Natural killer cell (primary cell): ENCODE results near the gene KDM4B. TPM values are rescaled to one million over a fixed set of nuclear protein-coding genes. Genes with fewer than 3 reads are reported as not detected.

ENCODE experiments used
- ATAC-seq, 3 donors: fragments of 150-1000 bp in 2 of 3; fragments of 200-7000 bp in 1 of 3; cut with Tn5 transposase; 1 replicate in 1 of 3; 2 replicates in 2 of 3; pipeline ENCODE4 v1.10.0; 2021; ENCODE audit warnings: mild to moderate bottlenecking in 2 of 3, moderate library complexity in 2 of 3
- DNase-seq, 2 donors: peaks; one replicate each; pipeline versions ENCODE4 v3.0.0 to v3.0.0-alpha.2; 2013 to 2021; ENCODE audit warnings: mixed read lengths in 1 of 2
- H3K27ac ChIP-seq: one replicate; pipeline ENCODE4 v1.5.1; 2013; ENCODE audit warnings: mild to moderate bottlenecking, low read length
- H3K27me3 ChIP-seq: one replicate; pipeline ENCODE4 v1.6.1; 2013; ENCODE audit warnings: low read length; ENCODE audit not compliant: control insufficient read depth, insufficient read depth
- H3K36me3 ChIP-seq: one replicate; pipeline ENCODE4 v1.6.1; 2013; ENCODE audit warnings: low read length; ENCODE audit not compliant: control insufficient read depth, insufficient read depth
- H3K4me1 ChIP-seq: one replicate; pipeline ENCODE4 v1.6.1; 2013; ENCODE audit warnings: low read length; ENCODE audit not compliant: control insufficient read depth, insufficient read depth
- H3K4me3 ChIP-seq: one replicate; pipeline ENCODE4 v1.5.1; 2013; ENCODE audit warnings: low read length
- H3K9me3 ChIP-seq: one replicate; pipeline ENCODE4 v1.6.1; 2013; ENCODE audit warnings: low read length; ENCODE audit not compliant: control insufficient read depth, insufficient read depth
- H3K27ac Mint-ChIP-seq, 2 donors: one replicate each; pipeline ENCODE4 v1.8.0; 2022; ENCODE audit warnings: mild to moderate bottlenecking in 2 of 2, mixed read lengths in 2 of 2, moderate library complexity in 1 of 2
- H3K27me3 Mint-ChIP-seq, 2 donors: one replicate each; pipeline ENCODE4 v1.8.0; 2022; ENCODE audit warnings: low read depth in 2 of 2, mixed read lengths in 2 of 2
- H3K36me3 Mint-ChIP-seq: one replicate; pipeline ENCODE4 v1.8.0; 2022; ENCODE audit warnings: mixed read lengths
- H3K4me1 Mint-ChIP-seq, 2 donors: one replicate each; pipeline ENCODE4 v1.8.0; 2022; ENCODE audit warnings: mixed read lengths in 2 of 2
- H3K4me3 Mint-ChIP-seq: one replicate; pipeline ENCODE4 v1.8.0; 2022; ENCODE audit warnings: mild to moderate bottlenecking, moderate library complexity, mixed read lengths
- H3K9me3 Mint-ChIP-seq, 2 donors: one replicate each; pipeline ENCODE4 v1.8.0; 2022; ENCODE audit warnings: mixed read lengths in 2 of 2
- WGBS: methylation state at CpG from one replicate; pipeline ENCODE4 v1.1.7; 2013; ENCODE audit warnings: missing lambda C conversion rate; ENCODE audit not compliant: insufficient coverage; 5-methylcytosine and 5-hydroxymethylcytosine counted together
- intact Hi-C: fragments of 100-400 bp; cut with micrococcal nuclease; formaldehyde crosslinking; loops from one replicate; pipeline ENCODE4 v1.14.2; 2022
- total RNA-seq, 4 donors: library from RNA; stranded (reverse); fragments of 120-200 nt in 1 of 4; gene quantifications; one replicate each; pipeline versions ENCODE4 v1.2.3 to v1.2.4, GENCODE V29; 2013 to 2022
- TF ChIP-seq, protein P1 (sequence below): fragments of 200-600 bp; IDR thresholded peaks from one replicate; pipeline ENCODE4 v1.8.0; 2022; ENCODE audit warnings: antibody characterized with exemption

The KDM4B gene
- total RNA-seq, 3 donors from 2014 or later (not counting 1 experiment from before 2014, with no cell fraction given), result 68.0 to 73.5 (median 68.1) TPM

DNA sequence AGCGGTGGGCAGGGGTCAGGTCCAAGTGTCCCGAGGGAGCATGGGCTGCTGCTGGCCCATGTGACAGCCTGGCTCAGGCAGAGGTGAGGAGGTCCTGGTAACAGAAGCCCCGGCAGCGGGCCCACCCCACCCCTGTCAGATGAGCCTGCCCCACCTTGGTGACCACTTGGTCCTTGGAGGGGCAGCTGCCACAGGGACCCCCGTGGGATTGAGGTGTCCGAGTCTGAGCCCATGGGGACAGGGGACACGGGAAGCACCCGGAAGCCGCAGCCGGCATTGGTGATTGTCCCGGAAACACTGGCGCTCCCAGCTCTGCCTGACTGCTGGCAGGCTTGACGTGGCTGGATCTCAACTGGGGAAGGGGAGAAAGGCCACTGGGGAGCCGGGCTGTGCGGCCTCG is 149.1 kb downstream of the KDM4B start:
- DNase-seq, result no peak
- Mint-ChIP-seq H3K4me3 (no peak overlapping the region), H3K4me1 (peaks cover 20 to 28% of the 10 kb centered on the region in 2 donors), H3K36me3 (peaks cover 5% of the 10 kb centered on the region), H3K27me3 (no peaks in the 10 kb centered on the region), H3K9me3 (peaks cover 0 to 4% of the 10 kb centered on the region in 2 donors), H3K27ac (no peak overlapping the region)
- intact Hi-C loops, result no loop called here
- Histone ChIP-seq H3K27ac (no peak overlapping the region), H3K36me3 (peaks cover 3% of the 10 kb centered on the region), H3K4me1 (peaks cover 18% of the 10 kb centered on the region), H3K9me3 (peaks cover 9% of the 10 kb centered on the region), H3K27me3 (no peaks in the 10 kb centered on the region), H3K4me3 (no peak overlapping the region)
- ATAC-seq, result no peak
- TF ChIP-seq, protein P1, sequence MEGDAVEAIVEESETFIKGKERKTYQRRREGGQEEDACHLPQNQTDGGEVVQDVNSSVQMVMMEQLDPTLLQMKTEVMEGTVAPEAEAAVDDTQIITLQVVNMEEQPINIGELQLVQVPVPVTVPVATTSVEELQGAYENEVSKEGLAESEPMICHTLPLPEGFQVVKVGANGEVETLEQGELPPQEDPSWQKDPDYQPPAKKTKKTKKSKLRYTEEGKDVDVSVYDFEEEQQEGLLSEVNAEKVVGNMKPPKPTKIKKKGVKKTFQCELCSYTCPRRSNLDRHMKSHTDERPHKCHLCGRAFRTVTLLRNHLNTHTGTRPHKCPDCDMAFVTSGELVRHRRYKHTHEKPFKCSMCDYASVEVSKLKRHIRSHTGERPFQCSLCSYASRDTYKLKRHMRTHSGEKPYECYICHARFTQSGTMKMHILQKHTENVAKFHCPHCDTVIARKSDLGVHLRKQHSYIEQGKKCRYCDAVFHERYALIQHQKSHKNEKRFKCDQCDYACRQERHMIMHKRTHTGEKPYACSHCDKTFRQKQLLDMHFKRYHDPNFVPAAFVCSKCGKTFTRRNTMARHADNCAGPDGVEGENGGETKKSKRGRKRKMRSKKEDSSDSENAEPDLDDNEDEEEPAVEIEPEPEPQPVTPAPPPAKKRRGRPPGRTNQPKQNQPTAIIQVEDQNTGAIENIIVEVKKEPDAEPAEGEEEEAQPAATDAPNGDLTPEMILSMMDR, result no peak
- WGBS, result 94% methylated on average over 16 of the region's 16 CpGs

DNA sequence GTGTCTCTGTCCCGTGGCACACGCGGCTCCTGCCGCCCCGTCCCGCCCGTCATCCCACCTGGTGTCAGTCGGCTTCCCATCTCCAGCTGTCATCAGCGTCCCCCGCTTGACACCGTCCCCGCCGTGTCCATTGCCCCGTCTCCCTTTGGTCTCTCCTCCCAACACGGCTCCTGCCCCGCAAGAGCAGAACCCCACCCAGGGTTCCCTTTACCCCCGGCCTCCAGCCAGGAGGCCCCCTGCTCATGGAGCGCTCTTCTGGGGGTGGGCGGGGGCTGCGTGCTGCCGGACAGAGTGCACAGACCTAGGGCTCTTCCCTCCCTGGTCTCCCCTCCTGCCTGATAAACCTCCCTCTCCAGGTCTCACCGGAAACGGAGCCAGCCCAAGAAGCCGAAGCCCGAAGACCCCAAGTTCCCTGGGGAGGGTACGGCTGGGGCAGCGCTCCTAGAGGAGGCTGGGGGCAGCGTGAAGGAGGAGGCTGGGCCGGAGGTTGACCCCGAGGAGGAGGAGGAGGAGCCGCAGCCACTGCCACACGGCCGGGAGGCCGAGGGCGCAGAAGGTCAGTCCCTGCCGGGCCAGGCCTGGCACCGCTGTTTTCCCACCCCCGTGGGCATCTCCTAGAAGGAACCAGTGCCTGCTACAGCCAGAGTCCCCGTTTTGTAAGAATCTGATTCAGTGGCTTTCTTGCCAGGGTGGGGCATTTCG is 150.5 kb downstream of the KDM4B start:
- no peak for ATAC-seq
- no peak for DNase-seq
- WGBS, result 97% methylated on average over 40 of the region's 40 CpGs
- no peaks in the 10 kb centered on the region for H3K27me3 ChIP-seq
- TF ChIP-seq, protein P1, result no peak
- Mint-ChIP-seq H3K4me1 (peaks cover 20 to 28% of the 10 kb centered on the region in 2 donors), H3K27ac (no peak overlapping the region), H3K9me3 (peaks cover 0 to 4% of the 10 kb centered on the region in 2 donors), H3K4me3 (no peak overlapping the region), H3K27me3 (no peaks in the 10 kb centered on the region), H3K36me3 (peaks cover 5% of the 10 kb centered on the region)
- no peak overlapping the region for H3K27ac ChIP-seq
- intact Hi-C loops, result no loop called here
- H3K4me1 ChIP-seq, result peaks cover 18% of the 10 kb centered on the region
- H3K4me3 ChIP-seq, result no peak overlapping the region
- peaks cover 9% of the 10 kb centered on the region for H3K9me3 ChIP-seq
- H3K36me3 ChIP-seq, result peaks cover 3% of the 10 kb centered on the region

DNA sequence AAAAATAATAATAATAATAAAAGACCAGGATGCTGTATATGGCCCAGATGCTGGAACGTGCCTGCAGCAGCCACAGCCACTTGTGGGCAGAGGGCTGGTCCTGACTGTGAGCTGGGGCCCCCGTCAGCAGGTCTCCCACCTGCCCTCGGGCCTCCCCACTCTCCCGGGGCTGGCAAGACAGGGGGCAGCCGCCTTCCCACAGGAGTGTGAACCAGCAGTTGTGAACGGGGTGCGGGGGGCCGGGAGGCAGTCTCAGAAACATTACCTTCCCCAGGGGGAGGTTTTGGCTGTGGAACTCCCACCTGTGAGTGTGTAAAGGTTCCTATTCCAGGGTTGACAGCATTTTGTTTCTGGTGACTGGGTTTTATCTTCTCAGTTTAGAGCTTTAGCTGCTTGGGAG is 151.4 kb downstream of the KDM4B start:
- Histone ChIP-seq H3K36me3 (peaks cover 3% of the 10 kb centered on the region), H3K27ac (no peak overlapping the region), H3K9me3 (peaks cover 9% of the 10 kb centered on the region), H3K4me3 (no peak overlapping the region), H3K4me1 (peaks cover 21% of the 10 kb centered on the region), H3K27me3 (no peaks in the 10 kb centered on the region)
- intact Hi-C loops, result no loop called here
- 87% methylated on average over 8 of the region's 8 CpGs for WGBS
- TF ChIP-seq, protein P1, result no peak
- H3K36me3 Mint-ChIP-seq, result peaks cover 5% of the 10 kb centered on the region
- peaks cover 0 to 4% of the 10 kb centered on the region in 2 donors for H3K9me3 Mint-ChIP-seq
- no peak for DNase-seq
- H3K27ac Mint-ChIP-seq, result no peak overlapping the region
- ATAC-seq, result no peak
- H3K4me3 Mint-ChIP-seq, result no peak overlapping the region
- H3K27me3 Mint-ChIP-seq, result no peaks in the 10 kb centered on the region
- H3K4me1 Mint-ChIP-seq, result peaks cover 20 to 27% of the 10 kb centered on the region in 2 donors

DNA sequence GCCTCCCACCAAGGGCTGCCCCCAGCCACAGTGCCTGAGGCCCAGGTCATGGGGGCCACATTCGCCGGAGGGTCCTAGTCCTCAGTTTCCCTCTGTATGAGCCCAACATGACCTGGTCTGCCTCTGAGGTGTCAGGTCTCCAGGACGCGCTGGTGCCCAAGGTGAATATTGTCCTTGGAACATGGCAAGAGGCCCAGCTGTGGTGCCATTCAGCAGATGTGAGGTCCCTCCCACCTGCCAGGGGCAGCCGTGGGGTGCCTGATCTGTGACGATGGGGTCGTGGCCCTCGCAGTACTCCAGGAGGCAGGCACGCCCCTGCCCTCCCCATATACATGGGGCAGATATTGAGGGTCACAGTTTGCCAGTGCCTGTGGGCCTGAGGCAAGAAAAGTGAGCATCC is 151.9 kb downstream of the KDM4B start:
- 90% methylated on average over 9 of the region's 9 CpGs for WGBS
- Histone ChIP-seq H3K27me3 (no peaks in the 10 kb centered on the region), H3K4me1 (peaks cover 27% of the 10 kb centered on the region), H3K27ac (no peak overlapping the region), H3K9me3 (peaks cover 6% of the 10 kb centered on the region), H3K4me3 (no peak overlapping the region), H3K36me3 (peaks cover 3% of the 10 kb centered on the region)
- ATAC-seq, result no peak
- TF ChIP-seq, protein P1, result no peak
- H3K36me3 Mint-ChIP-seq, result peaks cover 5% of the 10 kb centered on the region
- H3K27ac Mint-ChIP-seq, result no peak overlapping the region
- intact Hi-C loops, result no loop called here
- no peaks in the 10 kb centered on the region for H3K27me3 Mint-ChIP-seq
- H3K4me1 Mint-ChIP-seq, result peaks cover 20 to 24% of the 10 kb centered on the region in 2 donors
- no peak for DNase-seq
- no peaks in the 10 kb centered on the region for H3K9me3 Mint-ChIP-seq
- H3K4me3 Mint-ChIP-seq, result no peak overlapping the region
